ENCODE measurements around the gene MTHFSD.

Gene MTHFSD

DNA sequence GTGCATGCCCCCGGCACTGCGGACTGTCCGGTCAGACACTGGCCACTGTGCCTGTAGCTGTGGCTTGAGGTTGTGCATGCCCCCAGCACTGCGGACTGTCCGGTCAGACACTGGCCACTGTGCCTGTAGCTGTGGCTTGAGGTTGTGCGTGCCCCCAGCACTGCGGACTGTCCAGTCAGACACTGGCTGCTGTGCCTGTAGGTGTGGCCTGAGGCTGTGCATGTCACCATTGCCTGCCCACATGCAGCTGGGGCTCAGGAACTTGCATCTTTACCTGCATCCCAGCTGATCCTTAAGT lies 5.2 kb downstream of the MTHFSD start:
- ATAC-seq = no peak
- TF ChIP-seq PPARA (CRISPR knock-in tag; IDR thresholded peaks at IDR 0.05; ENCODE audit: borderline replicate concordance) (no peak), ESRRG (CRISPR knock-in tag; IDR thresholded peaks at IDR 0.05) (no peak), BACH2 (CRISPR knock-in tag; IDR thresholded peaks at IDR 0.05; ENCODE audit: borderline replicate concordance) (no peak), ZNF8 (CRISPR knock-in tag; IDR thresholded peaks at IDR 0.05) (no peak), OSR1 (CRISPR knock-in tag; IDR thresholded peaks at IDR 0.05) (no peak)
- TF ChIP-seq, protein P1, sequence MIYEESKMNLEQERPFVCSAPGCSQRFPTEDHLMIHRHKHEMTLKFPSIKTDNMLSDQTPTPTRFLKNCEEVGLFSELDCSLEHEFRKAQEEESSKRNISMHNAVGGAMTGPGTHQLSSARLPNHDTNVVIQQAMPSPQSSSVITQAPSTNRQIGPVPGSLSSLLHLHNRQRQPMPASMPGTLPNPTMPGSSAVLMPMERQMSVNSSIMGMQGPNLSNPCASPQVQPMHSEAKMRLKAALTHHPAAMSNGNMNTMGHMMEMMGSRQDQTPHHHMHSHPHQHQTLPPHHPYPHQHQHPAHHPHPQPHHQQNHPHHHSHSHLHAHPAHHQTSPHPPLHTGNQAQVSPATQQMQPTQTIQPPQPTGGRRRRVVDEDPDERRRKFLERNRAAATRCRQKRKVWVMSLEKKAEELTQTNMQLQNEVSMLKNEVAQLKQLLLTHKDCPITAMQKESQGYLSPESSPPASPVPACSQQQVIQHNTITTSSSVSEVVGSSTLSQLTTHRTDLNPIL (CRISPR knock-in tag; IDR thresholded peaks at IDR 0.05; ENCODE audit: low read depth) = no peak

DNA sequence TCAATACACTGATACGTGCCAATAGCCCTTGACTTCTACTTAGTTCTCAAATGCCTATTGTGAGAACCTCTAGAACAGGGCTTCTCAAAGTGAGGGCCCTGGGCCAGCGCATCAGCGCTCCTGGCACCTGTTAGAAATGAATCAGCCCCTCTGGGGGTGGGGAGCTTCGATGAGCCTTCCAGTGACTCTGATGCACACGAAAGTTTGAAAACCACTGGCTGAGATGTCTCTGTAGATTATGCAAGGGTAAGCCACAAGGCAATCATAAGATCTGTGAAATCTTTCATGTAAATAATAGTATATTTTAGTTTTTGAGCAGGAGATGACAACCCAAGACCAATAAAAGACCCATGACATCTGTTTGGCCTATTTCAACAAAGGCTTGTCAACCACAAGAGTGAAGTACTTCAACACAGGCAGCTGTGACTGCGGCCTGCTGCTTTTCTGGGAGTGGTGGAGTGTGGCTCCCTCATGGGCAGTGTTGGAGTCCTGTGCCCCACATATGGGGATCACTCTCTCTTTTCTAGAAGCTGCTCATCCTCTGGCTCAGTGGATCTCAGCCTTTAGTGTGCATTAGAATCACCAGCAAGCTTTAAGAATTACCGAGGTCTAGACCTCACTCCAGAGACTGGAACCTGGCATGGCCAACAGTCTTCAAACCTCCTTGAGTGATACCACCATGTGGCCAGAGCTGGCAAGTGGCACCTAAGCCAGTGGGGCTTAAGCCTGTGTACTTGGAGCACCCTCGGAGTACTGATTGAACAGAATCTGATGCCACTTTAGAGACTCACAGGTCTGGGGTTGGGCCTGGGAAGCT lies 5.8 kb downstream of the MTHFSD start:
- TF ChIP-seq, protein P2, sequence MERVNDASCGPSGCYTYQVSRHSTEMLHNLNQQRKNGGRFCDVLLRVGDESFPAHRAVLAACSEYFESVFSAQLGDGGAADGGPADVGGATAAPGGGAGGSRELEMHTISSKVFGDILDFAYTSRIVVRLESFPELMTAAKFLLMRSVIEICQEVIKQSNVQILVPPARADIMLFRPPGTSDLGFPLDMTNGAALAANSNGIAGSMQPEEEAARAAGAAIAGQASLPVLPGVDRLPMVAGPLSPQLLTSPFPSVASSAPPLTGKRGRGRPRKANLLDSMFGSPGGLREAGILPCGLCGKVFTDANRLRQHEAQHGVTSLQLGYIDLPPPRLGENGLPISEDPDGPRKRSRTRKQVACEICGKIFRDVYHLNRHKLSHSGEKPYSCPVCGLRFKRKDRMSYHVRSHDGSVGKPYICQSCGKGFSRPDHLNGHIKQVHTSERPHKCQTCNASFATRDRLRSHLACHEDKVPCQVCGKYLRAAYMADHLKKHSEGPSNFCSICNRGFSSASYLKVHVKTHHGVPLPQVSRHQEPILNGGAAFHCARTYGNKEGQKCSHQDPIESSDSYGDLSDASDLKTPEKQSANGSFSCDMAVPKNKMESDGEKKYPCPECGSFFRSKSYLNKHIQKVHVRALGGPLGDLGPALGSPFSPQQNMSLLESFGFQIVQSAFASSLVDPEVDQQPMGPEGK (CRISPR knock-in tag; IDR thresholded peaks at IDR 0.05; ENCODE audit: borderline replicate concordance) = no peak
- TF ChIP-seq, protein P3, sequence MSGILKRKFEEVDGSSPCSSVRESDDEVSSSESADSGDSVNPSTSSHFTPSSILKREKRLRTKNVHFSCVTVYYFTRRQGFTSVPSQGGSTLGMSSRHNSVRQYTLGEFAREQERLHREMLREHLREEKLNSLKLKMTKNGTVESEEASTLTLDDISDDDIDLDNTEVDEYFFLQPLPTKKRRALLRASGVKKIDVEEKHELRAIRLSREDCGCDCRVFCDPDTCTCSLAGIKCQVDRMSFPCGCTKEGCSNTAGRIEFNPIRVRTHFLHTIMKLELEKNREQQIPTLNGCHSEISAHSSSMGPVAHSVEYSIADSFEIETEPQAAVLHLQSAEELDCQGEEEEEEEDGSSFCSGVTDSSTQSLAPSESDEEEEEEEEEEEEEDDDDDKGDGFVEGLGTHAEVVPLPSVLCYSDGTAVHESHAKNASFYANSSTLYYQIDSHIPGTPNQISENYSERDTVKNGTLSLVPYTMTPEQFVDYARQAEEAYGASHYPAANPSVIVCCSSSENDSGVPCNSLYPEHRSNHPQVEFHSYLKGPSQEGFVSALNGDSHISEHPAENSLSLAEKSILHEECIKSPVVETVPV (CRISPR knock-in tag; IDR thresholded peaks at IDR 0.05) = no peak
- TF ChIP-seq TOX (CRISPR knock-in tag; IDR thresholded peaks at IDR 0.05; ENCODE audit: borderline replicate concordance) (no peak), ISL1 (CRISPR knock-in tag; IDR thresholded peaks at IDR 0.05) (no peak), ARNTL (CRISPR knock-in tag; IDR thresholded peaks at IDR 0.05; ENCODE audit: borderline replicate concordance, low read depth) (no peak)
- ATAC-seq = no peak

DNA sequence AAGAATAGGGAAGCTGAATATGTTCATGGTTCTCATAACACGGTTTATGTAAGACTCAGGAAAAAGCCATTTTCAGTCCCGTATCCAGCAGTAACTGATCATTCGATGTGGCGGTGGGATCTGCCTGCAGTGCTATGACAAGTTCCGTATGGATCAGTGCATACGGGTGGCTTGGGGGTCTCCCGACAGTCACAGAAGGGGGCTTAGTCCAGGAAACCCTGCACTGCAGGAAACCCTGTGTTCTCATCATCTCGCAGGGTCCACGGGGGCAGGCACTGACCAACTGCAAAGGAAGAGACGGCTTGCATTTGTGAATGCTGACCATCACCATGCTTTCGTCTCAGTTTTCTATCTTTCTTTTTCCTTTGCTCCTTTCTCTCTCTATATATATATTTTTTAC lies 7.7 kb downstream of the MTHFSD start:
- TF ChIP-seq, protein P4, sequence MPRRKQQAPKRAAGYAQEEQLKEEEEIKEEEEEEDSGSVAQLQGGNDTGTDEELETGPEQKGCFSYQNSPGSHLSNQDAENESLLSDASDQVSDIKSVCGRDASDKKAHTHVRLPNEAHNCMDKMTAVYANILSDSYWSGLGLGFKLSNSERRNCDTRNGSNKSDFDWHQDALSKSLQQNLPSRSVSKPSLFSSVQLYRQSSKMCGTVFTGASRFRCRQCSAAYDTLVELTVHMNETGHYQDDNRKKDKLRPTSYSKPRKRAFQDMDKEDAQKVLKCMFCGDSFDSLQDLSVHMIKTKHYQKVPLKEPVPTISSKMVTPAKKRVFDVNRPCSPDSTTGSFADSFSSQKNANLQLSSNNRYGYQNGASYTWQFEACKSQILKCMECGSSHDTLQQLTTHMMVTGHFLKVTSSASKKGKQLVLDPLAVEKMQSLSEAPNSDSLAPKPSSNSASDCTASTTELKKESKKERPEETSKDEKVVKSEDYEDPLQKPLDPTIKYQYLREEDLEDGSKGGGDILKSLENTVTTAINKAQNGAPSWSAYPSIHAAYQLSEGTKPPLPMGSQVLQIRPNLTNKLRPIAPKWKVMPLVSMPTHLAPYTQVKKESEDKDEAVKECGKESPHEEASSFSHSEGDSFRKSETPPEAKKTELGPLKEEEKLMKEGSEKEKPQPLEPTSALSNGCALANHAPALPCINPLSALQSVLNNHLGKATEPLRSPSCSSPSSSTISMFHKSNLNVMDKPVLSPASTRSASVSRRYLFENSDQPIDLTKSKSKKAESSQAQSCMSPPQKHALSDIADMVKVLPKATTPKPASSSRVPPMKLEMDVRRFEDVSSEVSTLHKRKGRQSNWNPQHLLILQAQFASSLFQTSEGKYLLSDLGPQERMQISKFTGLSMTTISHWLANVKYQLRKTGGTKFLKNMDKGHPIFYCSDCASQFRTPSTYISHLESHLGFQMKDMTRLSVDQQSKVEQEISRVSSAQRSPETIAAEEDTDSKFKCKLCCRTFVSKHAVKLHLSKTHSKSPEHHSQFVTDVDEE (CRISPR knock-in tag; IDR thresholded peaks at IDR 0.05) = no peak
- ATAC-seq = no peak

DNA sequence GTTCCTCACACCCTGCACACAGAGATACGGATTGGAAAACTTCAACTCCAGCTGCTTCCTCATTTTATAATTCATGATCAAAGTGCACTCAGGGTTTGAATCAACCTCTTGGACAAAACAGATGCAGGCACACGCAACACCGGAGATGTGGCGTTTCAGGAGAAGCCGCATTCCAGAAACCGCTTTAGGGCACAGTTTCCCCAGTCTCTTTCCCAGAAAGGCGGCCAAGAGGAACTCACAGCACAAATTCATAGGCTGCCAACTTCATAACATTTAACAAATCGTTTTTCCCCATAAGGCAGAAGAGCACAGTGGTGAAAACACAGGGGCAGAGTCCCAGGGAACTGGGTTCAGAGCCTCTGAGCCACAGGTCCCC lies 8.4 kb downstream of the MTHFSD start:
- TF ChIP-seq ZC3H10 (CRISPR knock-in tag; IDR thresholded peaks at IDR 0.05) (no peak), PPARA (CRISPR knock-in tag; IDR thresholded peaks at IDR 0.05; ENCODE audit: borderline replicate concordance) (no peak), SNAI2 (CRISPR knock-in tag; IDR thresholded peaks at IDR 0.05) (no peak), ZFP30 (CRISPR knock-in tag; IDR thresholded peaks at IDR 0.05) (no peak), ESRRG (CRISPR knock-in tag; IDR thresholded peaks at IDR 0.05) (no peak), ISL1 (CRISPR knock-in tag; IDR thresholded peaks at IDR 0.05) (no peak), BACH2 (CRISPR knock-in tag; IDR thresholded peaks at IDR 0.05; ENCODE audit: borderline replicate concordance) (no peak), OSR1 (CRISPR knock-in tag; IDR thresholded peaks at IDR 0.05) (no peak), TCF4 (CRISPR knock-in tag; IDR thresholded peaks at IDR 0.05; ENCODE audit: borderline replicate concordance) (no peak), ZNF70 (CRISPR knock-in tag; IDR thresholded peaks at IDR 0.05) (no peak), ARNTL (CRISPR knock-in tag; IDR thresholded peaks at IDR 0.05; ENCODE audit: borderline replicate concordance, low read depth) (no peak), RARB (CRISPR knock-in tag; IDR thresholded peaks at IDR 0.05) (no peak)
- TF ChIP-seq, protein P4 (CRISPR knock-in tag; IDR thresholded peaks at IDR 0.05) = no peak
- TF ChIP-seq, protein P5, sequence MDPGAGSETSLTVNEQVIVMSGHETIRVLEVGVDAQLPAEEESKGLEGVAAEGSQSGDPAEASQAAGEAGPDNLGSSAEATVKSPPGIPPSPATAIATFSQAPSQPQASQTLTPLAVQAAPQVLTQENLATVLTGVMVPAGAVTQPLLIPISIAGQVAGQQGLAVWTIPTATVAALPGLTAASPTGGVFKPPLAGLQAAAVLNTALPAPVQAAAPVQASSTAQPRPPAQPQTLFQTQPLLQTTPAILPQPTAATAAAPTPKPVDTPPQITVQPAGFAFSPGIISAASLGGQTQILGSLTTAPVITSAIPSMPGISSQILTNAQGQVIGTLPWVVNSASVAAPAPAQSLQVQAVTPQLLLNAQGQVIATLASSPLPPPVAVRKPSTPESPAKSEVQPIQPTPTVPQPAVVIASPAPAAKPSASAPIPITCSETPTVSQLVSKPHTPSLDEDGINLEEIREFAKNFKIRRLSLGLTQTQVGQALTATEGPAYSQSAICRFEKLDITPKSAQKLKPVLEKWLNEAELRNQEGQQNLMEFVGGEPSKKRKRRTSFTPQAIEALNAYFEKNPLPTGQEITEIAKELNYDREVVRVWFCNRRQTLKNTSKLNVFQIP (CRISPR knock-in tag; IDR thresholded peaks at IDR 0.05; ENCODE audit: borderline replicate concordance, low read depth) = no peak
- TF ChIP-seq, protein P1 (CRISPR knock-in tag; IDR thresholded peaks at IDR 0.05; ENCODE audit: low read depth) = no peak
- no peak for ATAC-seq
